Hindlimb muscle (tissue), 1 donor: Measurements from ENCODE around the gene MRPL9. TPM values are rescaled to one million over a fixed set of nuclear protein-coding genes. Genes with fewer than 3 reads are reported as not detected.

ENCODE experiments used
- DNase-seq: peaks from one replicate; pipeline ENCODE4 v3.0.0-alpha.2; 2013
- polyA plus RNA-seq: library from polyadenylated mRNA; unstranded; fragments of 120-200 nt; gene quantifications from one replicate; pipeline ENCODE4 v1.2.1, GENCODE V29; 2013; ENCODE audit not compliant: insufficient read length

Gene MRPL9
- polyA plus RNA-seq, result 69.4 TPM

- peak; percentile 82 for DNase-seq
Measured at GRCh38 chr1:151762941-151763921, at the start of gene MRPL9. MRPL9 (minus strand) TSS chr1:151763496; CDS start chr1:151763479, 17 bp downstream.

DNA sequence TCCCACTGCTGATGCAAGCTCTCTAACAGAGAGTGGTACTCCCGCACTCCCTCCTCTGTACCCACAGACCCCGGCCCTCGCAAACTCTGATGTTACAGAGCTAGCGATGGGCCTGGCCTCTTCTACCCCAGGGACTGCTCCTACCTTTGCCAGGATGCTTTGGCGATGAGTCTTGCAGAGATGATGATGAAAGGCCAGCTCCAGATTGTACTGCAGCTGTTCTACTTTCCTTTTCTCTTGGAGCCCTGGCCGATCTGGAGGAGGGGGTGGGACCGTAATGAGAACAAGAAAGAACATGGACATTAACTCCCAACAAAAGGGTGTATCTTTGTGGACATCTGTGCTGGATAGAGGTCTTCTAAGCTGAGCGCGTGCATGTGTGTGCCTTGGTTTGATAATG lies 47.9 kb upstream of the MRPL9 start:
- DNase-seq, result no peak

GRCh38 chr1:151809985-151810556 lies 46.8 kb upstream of the MRPL9 start:
- DNase-seq, result no peak

DNA sequence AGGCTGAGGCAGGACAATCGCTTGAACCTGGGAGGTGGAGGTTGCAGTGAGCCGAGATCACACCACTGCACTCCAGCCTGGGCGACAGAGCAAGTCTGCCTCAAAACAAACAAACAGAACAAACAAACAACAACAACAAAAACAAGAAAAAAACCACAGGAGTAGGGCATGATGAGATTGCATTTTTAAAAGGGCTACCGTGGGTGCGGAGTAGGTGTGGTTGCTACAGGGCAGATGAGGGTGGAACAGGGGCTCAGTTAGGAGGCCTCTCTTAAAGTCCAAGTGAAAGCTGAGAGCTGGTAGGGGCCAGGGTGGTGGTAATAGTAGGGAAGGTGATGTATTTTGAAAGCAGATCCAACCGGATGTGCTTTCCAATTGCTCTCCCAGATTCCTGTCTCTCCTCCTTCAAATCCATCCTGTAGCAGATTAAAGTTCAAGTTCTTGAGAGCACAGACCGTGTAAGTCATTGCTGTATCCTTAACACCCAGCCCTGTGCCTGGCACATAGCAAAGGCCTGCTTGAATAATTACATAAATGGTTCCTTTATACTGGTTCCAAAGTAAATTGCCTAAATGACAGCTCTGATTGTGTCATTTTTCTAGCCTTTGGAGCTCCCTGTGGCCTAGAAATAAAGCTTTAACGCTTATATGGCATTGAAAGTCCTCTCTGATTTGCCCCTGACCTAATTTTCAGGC lies 46.1 kb upstream of the MRPL9 start:
- no peak for DNase-seq

DNA sequence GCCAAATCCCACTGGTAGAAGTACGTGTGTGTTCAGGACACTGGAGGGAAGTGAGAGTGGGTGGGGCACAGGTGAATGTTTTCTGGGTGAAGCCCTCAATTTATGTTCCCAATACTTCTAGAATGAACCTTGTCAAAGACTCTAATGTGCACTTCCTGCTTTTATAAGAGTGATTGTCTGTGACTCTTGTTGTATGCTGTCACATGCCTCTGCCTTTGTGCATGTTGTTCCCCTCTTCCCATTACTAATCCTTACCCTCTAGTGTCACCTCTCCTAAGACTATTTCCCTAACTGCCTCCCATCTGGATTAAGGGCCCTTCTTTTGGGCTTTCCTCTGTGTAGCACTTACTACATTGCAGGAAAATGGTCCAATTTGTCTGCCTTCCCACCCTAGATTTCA lies 44.5 kb upstream of the MRPL9 start:
- no peak for DNase-seq

GRCh38 chr1:151807131-151807530 lies 43.8 kb upstream of the MRPL9 start:
- DNase-seq, result no peak

- no peak for DNase-seq
Measured at GRCh38 chr1:151806170-151806569, 42.9 kb upstream of the MRPL9 start.

- no peak for DNase-seq
Measured at GRCh38 chr1:151805066-151805820, 41.9 kb upstream of the MRPL9 start, which contains the start of gene LINGO4. LINGO4 (minus strand) TSS chr1:151805419; CDS start chr1:151802704, 2,715 bp downstream.

DNA sequence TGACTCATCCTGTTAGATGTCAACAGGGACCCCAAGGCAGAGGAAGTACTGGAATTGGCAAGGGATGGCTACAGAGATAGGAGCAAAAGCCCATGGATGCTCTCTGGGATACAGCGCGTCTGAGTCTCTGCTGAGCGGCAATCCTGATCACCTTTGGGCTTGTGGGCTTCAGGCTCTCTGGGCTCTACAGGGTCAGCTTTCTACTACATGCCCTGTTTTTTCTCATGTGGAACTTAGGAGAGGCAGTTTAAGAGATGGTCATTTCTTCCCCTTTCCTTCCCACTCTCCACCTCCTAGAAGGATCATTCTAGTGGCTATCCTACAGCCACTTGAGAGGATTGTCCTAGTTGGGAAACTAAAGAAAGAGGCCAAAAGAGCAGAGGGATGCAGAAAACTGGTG lies 40.6 kb upstream of the MRPL9 start:
- no peak for DNase-seq

DNA sequence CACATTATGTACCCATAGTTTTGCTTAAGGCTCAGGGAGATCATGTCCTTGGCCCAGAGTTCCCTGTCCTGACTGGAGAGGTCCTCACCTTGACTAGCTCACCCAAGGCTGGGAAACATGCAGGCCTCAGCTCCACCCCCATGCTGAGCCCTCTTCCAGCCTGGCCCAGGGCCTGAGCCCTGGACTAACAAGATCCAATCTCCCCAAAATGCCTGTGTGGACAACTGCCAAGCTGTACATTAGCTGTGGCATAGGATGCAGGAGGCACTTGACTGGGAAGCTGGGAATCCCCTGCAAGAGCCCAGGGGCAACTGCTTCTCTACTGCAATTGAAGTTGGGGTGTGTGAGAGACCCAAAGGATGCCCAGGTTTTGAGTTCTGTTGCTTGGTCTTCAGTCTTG lies 39.9 kb upstream of the MRPL9 start:
- no peak for DNase-seq

DNA sequence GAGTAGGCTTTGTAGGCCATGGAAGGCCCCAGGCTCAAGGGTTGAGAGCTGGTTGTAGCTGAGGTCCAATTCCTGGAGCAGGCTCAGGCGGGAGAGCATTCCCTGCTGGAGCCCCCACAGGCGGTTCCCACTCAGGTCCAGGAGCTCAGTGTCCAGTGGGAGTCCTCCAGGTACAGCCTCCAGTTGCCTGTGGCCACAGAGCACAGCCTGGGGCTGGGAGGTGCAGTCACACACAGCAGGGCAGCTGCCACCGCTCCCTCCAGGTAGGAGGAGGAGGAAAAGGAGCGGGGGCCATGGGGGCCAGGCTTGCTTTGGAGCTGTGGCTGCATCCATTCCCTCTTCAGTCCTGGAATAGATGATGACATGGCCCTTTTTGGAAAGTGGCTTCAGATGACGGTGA lies 39.1 kb upstream of the MRPL9 start:
- no peak for DNase-seq

GRCh38 chr1:151801846-151802245 lies 38.5 kb upstream of the MRPL9 start:
- no peak for DNase-seq

GRCh38 chr1:151801310-151801820 lies 38.1 kb upstream of the MRPL9 start:
- DNase-seq, result no peak

DNA sequence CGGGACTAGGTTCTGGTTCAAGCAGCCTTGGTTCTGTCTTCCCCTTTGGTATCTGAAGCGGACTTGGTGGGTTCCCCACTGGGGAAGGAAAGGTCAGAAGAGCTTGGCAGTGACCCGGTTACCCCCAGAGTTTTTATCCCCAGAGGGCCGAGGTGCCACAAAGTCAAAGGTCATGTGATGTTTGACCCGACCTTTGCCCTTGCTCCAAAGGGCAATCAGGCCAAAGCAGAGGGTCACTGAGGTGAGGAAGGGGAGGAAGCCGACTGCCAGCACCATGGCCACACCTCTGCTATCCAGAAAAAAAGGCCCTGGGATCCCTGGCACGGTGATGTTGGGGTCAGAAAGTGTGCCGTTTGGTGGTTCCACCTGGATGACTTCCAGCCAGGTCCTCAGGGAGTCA lies 37.5 kb upstream of the MRPL9 start:
- no peak for DNase-seq

- no peak for DNase-seq
Measured at GRCh38 chr1:151799179-151800022, 36.1 kb upstream of the MRPL9 start.

GRCh38 chr1:151798571-151798970 lies 35.3 kb upstream of the MRPL9 start:
- no peak for DNase-seq

GRCh38 chr1:151790940-151791651 lies 27.8 kb upstream of the MRPL9 start:
- no peak for DNase-seq

DNA sequence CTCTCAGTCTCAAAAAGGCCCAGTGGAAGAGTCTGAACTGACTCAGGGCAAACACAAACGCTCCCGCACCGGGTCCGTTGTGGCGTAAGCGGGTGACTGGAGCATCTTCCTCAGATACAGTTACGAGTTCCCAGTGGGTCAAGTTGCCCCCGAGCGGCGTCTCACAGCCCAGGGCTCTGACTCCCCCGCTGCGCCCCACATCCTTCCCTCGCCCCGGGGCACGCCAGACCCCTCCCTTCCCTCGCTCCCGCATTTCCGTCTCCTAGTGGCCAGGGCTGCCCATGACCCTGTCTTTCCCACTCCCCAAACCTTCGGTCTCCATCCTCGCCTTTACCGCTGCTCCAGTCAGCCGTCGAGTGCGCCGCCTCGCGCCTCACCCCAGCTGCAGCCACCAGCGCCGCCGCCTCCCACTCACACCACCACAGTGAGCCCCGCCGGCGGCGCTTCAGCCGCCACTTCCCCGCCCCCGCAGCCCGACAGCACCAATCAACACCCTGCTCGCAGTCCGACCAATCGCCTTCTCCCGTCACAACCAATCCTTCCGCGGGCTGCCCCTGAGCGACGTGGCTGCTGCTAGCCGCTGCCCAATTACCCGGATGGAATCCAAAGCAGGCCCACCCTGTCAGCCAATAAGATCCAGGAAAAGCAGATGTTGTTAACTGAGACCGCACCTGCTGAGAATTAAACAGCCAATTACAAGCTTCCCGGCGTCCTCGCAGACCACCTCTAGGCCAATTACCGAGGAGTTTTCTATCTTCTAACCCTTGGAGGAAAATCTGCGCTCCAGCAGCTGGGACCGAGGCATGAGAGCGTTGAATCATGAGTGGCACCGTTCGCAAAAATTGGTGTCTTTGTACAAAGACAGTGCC lies 27.0 kb upstream of the MRPL9 start, which contains the start of gene TDRKH:
TSS of gene TDRKH (minus strand) at position 430 of the 869 bp plus-strand sequence. CDS start 7,478 bp downstream, outside the sequence.
- DNase-seq, result peak; percentile 95

- DNase-seq, result no peak
Measured at GRCh38 chr1:151787689-151788088, 24.4 kb upstream of the MRPL9 start.
